Jurkat, Clone E6-1 (cell line): ENCODE data around the gene ATAD3A.
"Not testable (repeated sequence)": the region's sequence is repeated elsewhere in the genome, so short reads cannot be mapped to it uniquely, and the experiment has no call there.

Source experiments
- DNase-seq: peaks from one replicate; pipeline ENCODE4 v3.0.0-alpha.2; 2011; ENCODE audit warnings: low read depth, low spot score
- H3K4me3 ChIP-seq: 2 replicates; pipeline ENCODE4 v1.5.1; 2011; ENCODE audit warnings: mild to moderate bottlenecking, low read length, control low read depth, moderate library complexity

ATAD3A gene

GRCh38 chr1:1485755-1486317 lies 26.1 kb upstream of the ATAD3A start:
- DNase-seq, H3K4me3 ChIP-seq: not testable (repeated sequence)

- no peak overlapping the region for H3K4me3 ChIP-seq
- DNase-seq: no peak
Observed at GRCh38 chr1:1487701-1488100, 24.3 kb upstream of the ATAD3A start.

GRCh38 chr1:1489231-1489630 lies 22.7 kb upstream of the ATAD3A start:
- no peak for DNase-seq
- no peak overlapping the region for H3K4me3 ChIP-seq

GRCh38 chr1:1489861-1490260 lies 22.1 kb upstream of the ATAD3A start:
- DNase-seq: no peak

GRCh38 chr1:1490633-1491230 lies 21.2 kb upstream of the ATAD3A start:
- no peak for DNase-seq

More at GRCh38 chr1:1489861-1490260, 22.1 kb upstream of the ATAD3A start:
- H3K4me3 ChIP-seq: no peak overlapping the region

GRCh38 chr1:1491601-1492000 lies 20.4 kb upstream of the ATAD3A start:
- H3K4me3 ChIP-seq: no peak overlapping the region
- no peak for DNase-seq

More at GRCh38 chr1:1490633-1491230, 21.2 kb upstream of the ATAD3A start:
- no peak overlapping the region for H3K4me3 ChIP-seq

- not testable (repeated sequence) for H3K4me3 ChIP-seq, DNase-seq
Observed at GRCh38 chr1:1494311-1494710, 17.7 kb upstream of the ATAD3A start.

GRCh38 chr1:1495461-1495975 lies 16.4 kb upstream of the ATAD3A start:
- not testable (repeated sequence) for DNase-seq, H3K4me3 ChIP-seq

- DNase-seq: peak; percentile 80
Observed at GRCh38 chr1:1504777-1505365, 7.1 kb upstream of the ATAD3A start.

GRCh38 chr1:1505366-1505798 lies 6.6 kb upstream of the ATAD3A start:
- H3K4me3 ChIP-seq: peak overlapping the region; percentile 42

More at GRCh38 chr1:1504777-1505365, 7.1 kb upstream of the ATAD3A start:
- peak overlapping the region; percentile 42 for H3K4me3 ChIP-seq

GRCh38 chr1:1505801-1506200 lies 6.2 kb upstream of the ATAD3A start:
- peak overlapping the region; percentile 42 for H3K4me3 ChIP-seq
- DNase-seq: not testable (repeated sequence)

More at GRCh38 chr1:1505366-1505798, 6.6 kb upstream of the ATAD3A start:
- DNase-seq: not testable (repeated sequence)

GRCh38 chr1:1507305-1507704 lies 4.7 kb upstream of the ATAD3A start:
- DNase-seq: no peak
- no peak overlapping the region for H3K4me3 ChIP-seq

GRCh38 chr1:1508775-1509464 lies 3.0 kb upstream of the ATAD3A start:
- DNase-seq, H3K4me3 ChIP-seq: not testable (repeated sequence)

GRCh38 chr1:1509465-1509850 lies 2.5 kb upstream of the ATAD3A start:
- not testable (repeated sequence) for H3K4me3 ChIP-seq, DNase-seq

GRCh38 chr1:1510912-1511532 lies 940 bp upstream of the ATAD3A start:
- peak overlapping the region; percentile 57 for H3K4me3 ChIP-seq
- DNase-seq: peak; percentile 11

- peak overlapping the region; percentile 57 for H3K4me3 ChIP-seq
- DNase-seq: not testable (repeated sequence)
Observed at GRCh38 chr1:1512425-1512824, 463 bp downstream of the ATAD3A start.

- H3K4me3 ChIP-seq: peak overlapping the region; percentile 27; the same call in 1 of the 2 replicates
- DNase-seq: not testable (repeated sequence)
Observed at GRCh38 chr1:1513675-1514074, 1.7 kb downstream of the ATAD3A start.

GRCh38 chr1:1514376-1514775 lies 2.4 kb downstream of the ATAD3A start:
- H3K4me3 ChIP-seq, DNase-seq: not testable (repeated sequence)

GRCh38 chr1:1516923-1517322 lies 5.0 kb downstream of the ATAD3A start:
- not testable (repeated sequence) for H3K4me3 ChIP-seq, DNase-seq
